Prostate gland (tissue), 2 donors: ENCODE results near the gene HAUS8. TPM values are rescaled to one million over a fixed set of nuclear protein-coding genes. Genes with fewer than 3 reads are reported as not detected.

Experiments used
- DNase-seq: peaks from one replicate; pipeline ENCODE4 v3.0.0-alpha.2; 2019; ENCODE audit warnings: low spot score
- H3K27ac ChIP-seq, 2 donors: fragments of 200-600 bp; sonication (generic); 2 replicates each; pipeline ENCODE4 v1.5.1; 2017 to 2019
- H3K27me3 ChIP-seq: fragments of 200-600 bp; sonication (generic); replicated peaks from 2 replicates; pipeline ENCODE4 v1.5.1; 2019; ENCODE audit not compliant: insufficient read depth
- H3K36me3 ChIP-seq, 2 donors: fragments of 200-600 bp; sonication (generic); 1 replicate in 1 of 2; 2 replicates in 1 of 2; pipeline versions ENCODE4 v1.5.1 to v1.8.1; 2017 to 2019
- H3K4me1 ChIP-seq: fragments of 200-600 bp; sonication (generic); replicated peaks from 2 replicates; pipeline ENCODE4 v1.5.1; 2019
- H3K4me3 ChIP-seq, 2 donors: fragments of 200-600 bp; sonication (generic); 2 replicates each; pipeline ENCODE4 v1.5.1; 2017 to 2019
- H3K9me3 ChIP-seq: fragments of 200-600 bp; sonication (generic); 2 replicates; pipeline ENCODE4 v1.5.1; 2017
- CTCF ChIP-seq, 4 experiments: fragments of 200-600 bp in 2 of 4; fragments of 450-650 bp in 2 of 4; sonication (generic) in 2 of 4; IDR thresholded peaks; 1 replicate in 3 of 4; 2 replicates in 1 of 4; pipeline ENCODE4 v1.5.1; 2016 to 2019; ENCODE audit warnings: antibody characterized with exemption in 4 of 4, mild to moderate bottlenecking in 2 of 4, moderate library complexity in 2 of 4
- POLR2A ChIP-seq: fragments of 450-650 bp; IDR thresholded peaks from one replicate; pipeline ENCODE4 v1.6.1; 2016; ENCODE audit warnings: antibody characterized with exemption, mild to moderate bottlenecking
- POLR2AphosphoS5 ChIP-seq: sonication (generic); formaldehyde crosslinking; IDR thresholded peaks from one replicate; pipeline ENCODE4 v1.6.1; 2017; ENCODE audit warnings: antibody characterized with exemption
- WGBS: methylation state at CpG from one replicate; pipeline ENCODE4 v1.1.5; 2018; 5-methylcytosine and 5-hydroxymethylcytosine counted together
- intact Hi-C: fragments of 100-400 bp; cut with DNase I; formaldehyde crosslinking; loops from one replicate; pipeline ENCODE4 v1.14.2; 2022
- total RNA-seq, 2 donors: library from RNA; depleted of rRNA; stranded (reverse); fragments of >200 nt; gene quantifications; one replicate each; pipeline ENCODE4 v1.1.0, GENCODE V29; 2016

Gene HAUS8
- total RNA-seq, 2 donors from 2014 or later = 6.5 to 15.3 TPM

GRCh38 chr19:17092696-17093095 is 17.4 kb upstream of the HAUS8 start:
- intact Hi-C loops = no loop called here

DNA sequence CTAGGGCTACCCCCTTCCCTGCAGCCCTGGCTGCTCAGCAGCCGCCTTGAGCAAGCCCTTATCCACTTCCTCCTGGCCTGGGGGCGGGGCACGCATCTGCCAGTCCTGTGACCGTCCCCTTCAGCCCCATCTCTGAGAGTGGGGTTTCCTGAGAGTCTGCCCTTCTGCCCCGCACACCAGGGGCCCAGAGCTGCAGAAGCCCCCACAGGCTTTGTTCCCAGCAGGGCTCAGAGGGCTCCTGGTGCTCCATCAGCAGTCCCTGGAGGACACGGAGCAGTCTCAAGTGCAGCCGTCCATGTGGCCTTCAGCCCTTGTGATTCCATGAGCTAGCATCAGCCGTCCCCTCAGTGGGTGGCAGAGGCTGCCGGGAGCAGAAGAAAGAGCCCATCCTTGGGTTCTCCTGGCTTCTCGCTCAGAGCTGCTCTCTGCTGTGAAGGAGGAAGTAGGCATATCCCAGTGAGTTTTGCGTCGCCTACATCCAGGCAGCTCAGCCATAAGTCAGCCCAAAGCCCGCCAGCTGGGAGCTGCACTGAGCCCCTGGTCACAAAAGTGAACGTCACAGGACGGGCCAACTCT is 16.6 kb upstream of the HAUS8 start:
- Histone ChIP-seq H3K36me3 (no peaks in the 10 kb centered on the region), H3K9me3 (no peaks in the 10 kb centered on the region), H3K4me1 (no peaks in the 10 kb centered on the region), H3K27ac (no peak overlapping the region), H3K27me3 (no peaks in the 10 kb centered on the region), H3K4me3 (no peak overlapping the region)
- 81% methylated on average over 13 of the region's 15 CpGs for WGBS
- DNase-seq = no peak
- TF ChIP-seq POLR2AphosphoS5 = no peak
- TF ChIP-seq POLR2A = no peak
- no peak for TF ChIP-seq CTCF (IDR thresholded peaks at IDR 0.05)
- intact Hi-C loops = no loop called here

More at GRCh38 chr19:17092696-17093095, 17.4 kb upstream of the HAUS8 start:
- TF ChIP-seq CTCF (IDR thresholded peaks at IDR 0.05) (no peak), POLR2A (no peak), POLR2AphosphoS5 (no peak)
- H3K27ac ChIP-seq = no peak overlapping the region
- no peak for DNase-seq
- no peaks in the 10 kb centered on the region for H3K27me3 ChIP-seq
- H3K4me1 ChIP-seq = no peaks in the 10 kb centered on the region
- no peaks in the 10 kb centered on the region for H3K36me3 ChIP-seq
- no peaks in the 10 kb centered on the region for H3K9me3 ChIP-seq
- WGBS = 93% methylated on average over 2 of the region's 2 CpGs
- H3K4me3 ChIP-seq = no peak overlapping the region

DNA sequence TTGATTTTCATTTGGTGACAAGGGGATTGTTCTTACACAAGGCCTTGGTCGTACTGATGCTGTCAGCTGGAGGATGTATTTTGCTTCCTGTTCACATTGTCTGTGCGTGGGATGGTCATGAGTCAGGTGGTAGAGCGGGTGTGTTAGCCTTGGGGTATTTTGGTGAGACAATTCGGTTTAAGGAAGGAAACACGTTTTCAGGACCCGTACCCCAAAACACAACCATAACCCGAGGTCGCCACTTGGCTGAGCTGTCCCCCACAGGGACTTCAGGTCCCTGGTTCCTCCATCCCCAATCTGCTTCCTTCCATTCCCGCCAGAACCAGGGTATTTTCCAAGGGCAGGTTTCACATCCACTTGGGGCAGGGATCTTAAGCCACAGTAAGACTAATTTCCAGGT is 15.3 kb upstream of the HAUS8 start:
- intact Hi-C loops = no loop called here
- WGBS = 77% methylated on average over 9 of the region's 9 CpGs
- Histone ChIP-seq H3K27ac (no peak overlapping the region), H3K27me3 (no peaks in the 10 kb centered on the region), H3K9me3 (no peaks in the 10 kb centered on the region), H3K4me1 (no peaks in the 10 kb centered on the region), H3K36me3 (no peaks in the 10 kb centered on the region), H3K4me3 (no peak overlapping the region)
- no peak for DNase-seq
- TF ChIP-seq CTCF (IDR thresholded peaks at IDR 0.05) (no peak), POLR2AphosphoS5 (no peak), POLR2A (no peak)

DNA sequence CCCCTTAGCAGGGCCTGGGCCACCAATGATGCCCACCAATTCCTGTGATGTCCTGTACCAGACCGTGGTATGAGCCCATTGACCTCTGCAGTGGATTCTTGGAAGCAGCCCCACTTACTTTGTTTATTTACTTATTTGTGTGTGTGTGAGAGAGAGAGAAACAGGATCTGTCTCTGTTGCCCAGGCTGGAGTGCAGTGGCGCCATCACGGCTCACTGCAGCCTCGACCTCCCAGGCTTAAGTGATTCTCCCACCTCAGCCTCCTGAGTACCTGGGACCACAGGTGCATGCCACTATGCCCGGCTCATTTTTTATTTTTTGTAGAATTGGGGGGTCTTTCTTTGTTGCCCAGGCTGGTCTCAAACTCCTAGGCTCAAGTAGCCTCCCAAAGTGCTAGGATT is 13.3 kb upstream of the HAUS8 start:
- no peak for TF ChIP-seq CTCF (IDR thresholded peaks at IDR 0.05)
- TF ChIP-seq POLR2A = no peak
- TF ChIP-seq POLR2AphosphoS5 = no peak
- Histone ChIP-seq H3K27ac (no peak overlapping the region), H3K4me3 (no peak overlapping the region), H3K4me1 (no peaks in the 10 kb centered on the region), H3K36me3 (no peaks in the 10 kb centered on the region), H3K27me3 (no peaks in the 10 kb centered on the region), H3K9me3 (no peaks in the 10 kb centered on the region)
- no peak for DNase-seq
- intact Hi-C loops = no loop called here
- WGBS = 90% methylated on average over 5 of the region's 5 CpGs

GRCh38 chr19:17086834-17087233 is 11.6 kb upstream of the HAUS8 start:
- TF ChIP-seq CTCF (IDR thresholded peaks at IDR 0.05) (no peak), POLR2AphosphoS5 (no peak), POLR2A (no peak)
- Histone ChIP-seq H3K9me3 (no peaks in the 10 kb centered on the region), H3K27me3 (no peaks in the 10 kb centered on the region), H3K4me1 (no peaks in the 10 kb centered on the region), H3K4me3 (no peak overlapping the region), H3K36me3 (no peaks in the 10 kb centered on the region), H3K27ac (no peak overlapping the region)
- 92% methylated on average over 6 of the region's 6 CpGs for WGBS
- no peak for DNase-seq
- intact Hi-C loops = no loop called here
